CMK (cell line): ENCODE measurements around the gene SMIM10L2A.
"Not testable (repeated sequence)": the region's sequence is repeated elsewhere in the genome, so short reads cannot be mapped to it uniquely, and the experiment has no call there.

Experiments used
- DNase-seq: peaks from one replicate; pipeline ENCODE4 v3.0.0-alpha.2; 2010; ENCODE audit warnings: low read depth

Gene SMIM10L2A

GRCh38 chrX:135421932-135422809 lies at the start of gene SMIM10L2A:
SMIM10L2A (plus strand) TSS chrX:135421944; CDS start chrX:135422132, 188 bp downstream.
- DNase-seq = no peak

DNA sequence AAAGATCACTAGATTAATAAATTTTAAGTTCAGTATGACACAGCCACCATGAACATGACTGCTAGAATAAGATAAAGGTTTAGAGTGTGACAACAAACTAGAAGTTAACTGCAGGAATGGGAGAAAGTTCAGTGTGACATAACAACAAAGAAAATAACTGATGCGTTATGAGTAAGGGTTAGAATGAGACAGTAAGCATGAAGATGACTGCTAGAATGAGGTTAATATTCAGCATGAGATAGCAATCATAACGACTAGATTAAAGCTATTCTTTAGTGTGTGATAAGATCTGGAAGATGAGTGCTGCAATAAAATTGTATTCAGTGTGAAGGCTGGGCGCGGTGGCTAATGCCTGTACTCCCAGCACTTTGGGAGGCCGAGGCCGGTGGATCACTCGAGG lies 48.4 kb upstream of the SMIM10L2A start:
- DNase-seq = no peak

GRCh38 chrX:135382260-135382659 lies 39.5 kb upstream of the SMIM10L2A start:
- DNase-seq = no peak

GRCh38 chrX:135383249-135383648 lies 38.5 kb upstream of the SMIM10L2A start:
- DNase-seq = no peak

DNA sequence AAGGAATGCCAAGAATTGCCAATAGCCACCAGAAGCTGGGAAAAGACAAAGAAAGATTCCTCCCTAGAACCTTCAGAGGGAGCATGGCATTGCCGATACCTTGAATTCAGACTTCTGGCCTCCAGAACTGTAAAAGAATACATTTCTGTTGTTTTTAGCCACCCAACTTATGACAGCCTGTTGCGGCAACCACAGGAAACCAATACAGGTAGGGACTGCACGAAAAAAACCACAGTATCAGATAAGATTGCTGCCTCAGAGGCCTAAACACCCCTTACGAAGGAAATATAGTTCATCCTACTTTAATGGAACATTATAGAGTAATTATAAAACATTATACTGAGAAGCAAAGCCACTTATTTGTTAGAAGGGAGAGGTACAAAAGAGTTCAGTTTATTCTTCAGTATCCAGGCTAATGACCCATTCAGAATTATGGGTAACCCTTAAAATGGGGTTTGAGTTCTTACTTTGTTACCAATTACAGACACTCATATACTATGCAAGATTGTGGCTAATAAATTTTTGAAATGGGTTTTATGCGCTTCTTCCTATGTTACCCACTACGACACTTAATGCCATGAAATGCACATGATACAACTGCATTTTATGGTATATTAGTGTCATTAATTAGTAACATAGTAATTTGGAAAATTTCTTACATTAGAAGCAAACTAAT lies 37.4 kb upstream of the SMIM10L2A start:
- no peak for DNase-seq

DNA sequence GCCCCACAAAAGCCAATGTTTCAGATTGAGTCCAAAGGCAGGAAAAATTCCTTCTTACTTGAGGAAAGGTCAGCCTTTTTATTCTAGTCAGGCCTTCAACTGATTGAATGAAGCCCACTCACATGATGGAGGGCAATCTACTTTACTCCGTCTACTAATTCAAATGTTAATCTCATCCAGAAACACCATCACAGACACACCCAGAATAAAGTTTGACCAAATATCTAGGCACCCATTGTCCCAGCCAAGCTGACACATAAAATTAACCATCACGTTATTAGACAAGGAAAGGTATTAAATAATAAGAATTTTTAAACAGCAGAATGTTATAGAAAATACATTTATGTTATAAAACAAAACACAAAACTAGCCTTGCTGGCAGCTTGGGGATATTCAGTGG lies 32.9 kb upstream of the SMIM10L2A start:
- no peak for DNase-seq

DNA sequence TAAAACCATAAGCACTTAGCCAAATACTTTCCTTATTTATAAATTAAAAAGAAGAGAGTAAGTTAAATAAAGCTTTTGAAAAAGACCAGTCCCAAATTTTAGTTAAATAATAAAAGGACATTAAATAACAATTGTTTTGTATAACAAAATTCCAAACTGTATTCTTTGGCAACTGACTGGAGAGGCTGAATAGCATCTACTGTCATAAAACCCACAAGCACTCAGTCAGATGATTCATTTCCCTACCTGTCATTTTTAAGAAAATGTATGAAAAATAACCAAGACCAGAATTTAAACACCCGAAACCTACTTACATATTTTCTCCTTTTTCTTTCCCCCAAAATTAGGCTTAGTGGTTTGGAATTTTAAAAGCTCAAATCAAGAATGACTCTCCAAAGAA lies 32.5 kb upstream of the SMIM10L2A start:
- no peak for DNase-seq

GRCh38 chrX:135389717-135390116 lies 32.0 kb upstream of the SMIM10L2A start:
- DNase-seq = no peak

- no peak for DNase-seq
These were observed 30.0 kb upstream of the SMIM10L2A start for GRCh38 chrX:135391734-135392133.

- no peak for DNase-seq
These were observed 28.7 kb upstream of the SMIM10L2A start for GRCh38 chrX:135393051-135393450.

DNA sequence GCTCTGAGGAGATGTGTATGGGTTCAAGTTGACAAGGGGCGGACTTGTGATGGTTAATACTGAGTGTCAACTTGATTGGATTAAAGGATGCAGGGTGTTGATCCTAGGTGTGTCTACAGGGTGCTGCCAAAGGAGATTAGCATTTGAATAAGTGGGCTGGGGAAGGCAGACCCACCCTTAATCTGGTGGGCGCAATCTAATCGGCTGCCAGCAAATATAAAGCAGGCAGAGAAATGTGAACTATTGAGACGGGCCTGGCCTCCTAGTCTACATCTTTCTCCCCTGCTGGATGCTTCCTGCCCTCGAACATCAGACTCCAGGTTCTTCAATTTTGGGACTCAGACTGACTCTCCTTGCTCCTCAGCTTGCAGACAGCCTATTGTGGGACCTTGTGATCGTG lies 26.7 kb upstream of the SMIM10L2A start:
- no peak for DNase-seq

DNA sequence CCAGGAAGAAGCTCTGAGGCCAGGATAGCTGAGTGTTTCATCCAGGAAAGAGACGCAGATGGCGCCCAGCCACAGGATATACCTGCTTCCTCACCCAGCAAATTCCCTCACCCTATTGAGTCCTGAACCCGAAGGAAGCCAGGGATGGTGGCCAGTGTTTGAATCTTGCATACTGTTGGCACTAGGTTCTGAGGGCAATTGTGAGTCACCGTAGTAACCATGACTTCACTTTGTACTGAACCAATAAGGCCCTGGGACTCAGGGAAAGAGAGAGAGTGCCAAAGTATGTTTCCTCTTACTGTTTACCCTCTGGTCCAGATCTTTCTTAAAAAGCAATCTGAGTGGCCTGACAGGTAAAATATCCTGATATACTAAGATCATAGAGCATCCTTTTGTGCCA lies 25.6 kb upstream of the SMIM10L2A start:
- no peak for DNase-seq

DNA sequence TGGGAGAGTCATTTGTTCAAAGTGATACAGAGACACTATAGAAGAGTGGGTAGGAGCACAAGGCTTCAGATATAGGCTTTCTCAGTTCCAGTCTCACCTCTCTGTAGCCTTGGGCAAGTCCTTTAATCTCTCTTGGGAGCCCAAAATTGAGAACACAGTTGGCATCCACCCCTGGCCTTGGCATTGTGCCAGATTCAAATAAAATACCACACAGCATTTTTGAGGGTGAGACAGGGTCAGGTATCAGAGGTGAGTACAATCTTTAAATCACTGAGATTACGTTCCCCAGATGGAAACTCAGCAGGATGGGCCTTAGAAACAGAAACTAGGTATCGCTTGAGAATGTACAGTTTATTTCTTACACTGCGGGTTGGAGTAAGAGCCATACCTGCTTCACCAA lies 25.2 kb upstream of the SMIM10L2A start:
- DNase-seq = no peak

DNA sequence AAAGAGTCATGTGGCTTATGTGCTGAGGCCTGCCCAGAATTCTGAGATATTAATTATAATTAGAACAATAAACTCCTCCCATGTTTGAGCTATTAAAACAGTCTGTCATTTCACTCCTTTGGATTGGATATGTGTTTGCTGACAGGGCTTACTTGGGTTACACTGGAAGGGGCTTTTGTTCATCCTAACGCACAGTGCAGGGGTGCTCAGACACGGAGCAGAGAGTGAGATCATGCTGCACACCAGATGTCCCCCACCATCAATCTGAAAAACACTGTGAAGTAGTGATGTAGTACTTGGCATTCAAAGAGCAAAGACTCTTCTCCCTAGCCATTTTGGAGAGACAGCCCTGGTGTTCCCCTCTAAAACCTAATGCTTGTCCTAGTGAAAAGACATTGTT lies 24.1 kb upstream of the SMIM10L2A start:
- no peak for DNase-seq

GRCh38 chrX:135403374-135403773 lies 18.4 kb upstream of the SMIM10L2A start:
- no peak for DNase-seq

GRCh38 chrX:135406428-135406827 lies 15.3 kb upstream of the SMIM10L2A start:
- DNase-seq = not testable (repeated sequence)

GRCh38 chrX:135408794-135409193 lies 12.9 kb upstream of the SMIM10L2A start:
- no peak for DNase-seq

- DNase-seq = no peak
These were observed 10.7 kb upstream of the SMIM10L2A start for GRCh38 chrX:135410861-135411627.

- no peak for DNase-seq
These were observed 9.9 kb upstream of the SMIM10L2A start for GRCh38 chrX:135411893-135412292.

GRCh38 chrX:135416546-135416945 lies 5.2 kb upstream of the SMIM10L2A start:
- DNase-seq = no peak

GRCh38 chrX:135420831-135421230 lies 913 bp upstream of the SMIM10L2A start:
- no peak for DNase-seq

- DNase-seq = peak; percentile 62
These were observed 210 bp upstream of the SMIM10L2A start for GRCh38 chrX:135421537-135421931.

DNA sequence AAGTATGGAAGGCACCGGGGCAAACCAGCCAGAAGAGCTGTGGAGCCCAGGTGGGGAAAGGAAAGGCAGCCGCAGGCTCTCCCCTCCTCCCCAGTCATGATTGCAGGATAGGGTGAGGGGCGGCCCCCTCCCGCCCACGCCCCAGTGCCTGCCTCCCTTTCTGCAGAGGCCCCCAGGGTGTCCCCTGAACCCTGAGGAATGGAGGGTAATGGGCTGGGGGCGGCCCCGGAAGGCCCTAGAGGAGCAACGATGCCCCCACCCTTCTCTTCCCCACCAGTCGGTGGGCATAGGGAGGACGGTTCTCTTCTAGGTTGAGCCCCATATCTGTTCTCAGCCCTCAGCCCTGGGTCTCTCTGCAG lies 1.0 kb downstream of the SMIM10L2A start:
- not testable (repeated sequence) for DNase-seq
